ENCODE measurements around the gene ATOH8.

The ATOH8 gene

DNA sequence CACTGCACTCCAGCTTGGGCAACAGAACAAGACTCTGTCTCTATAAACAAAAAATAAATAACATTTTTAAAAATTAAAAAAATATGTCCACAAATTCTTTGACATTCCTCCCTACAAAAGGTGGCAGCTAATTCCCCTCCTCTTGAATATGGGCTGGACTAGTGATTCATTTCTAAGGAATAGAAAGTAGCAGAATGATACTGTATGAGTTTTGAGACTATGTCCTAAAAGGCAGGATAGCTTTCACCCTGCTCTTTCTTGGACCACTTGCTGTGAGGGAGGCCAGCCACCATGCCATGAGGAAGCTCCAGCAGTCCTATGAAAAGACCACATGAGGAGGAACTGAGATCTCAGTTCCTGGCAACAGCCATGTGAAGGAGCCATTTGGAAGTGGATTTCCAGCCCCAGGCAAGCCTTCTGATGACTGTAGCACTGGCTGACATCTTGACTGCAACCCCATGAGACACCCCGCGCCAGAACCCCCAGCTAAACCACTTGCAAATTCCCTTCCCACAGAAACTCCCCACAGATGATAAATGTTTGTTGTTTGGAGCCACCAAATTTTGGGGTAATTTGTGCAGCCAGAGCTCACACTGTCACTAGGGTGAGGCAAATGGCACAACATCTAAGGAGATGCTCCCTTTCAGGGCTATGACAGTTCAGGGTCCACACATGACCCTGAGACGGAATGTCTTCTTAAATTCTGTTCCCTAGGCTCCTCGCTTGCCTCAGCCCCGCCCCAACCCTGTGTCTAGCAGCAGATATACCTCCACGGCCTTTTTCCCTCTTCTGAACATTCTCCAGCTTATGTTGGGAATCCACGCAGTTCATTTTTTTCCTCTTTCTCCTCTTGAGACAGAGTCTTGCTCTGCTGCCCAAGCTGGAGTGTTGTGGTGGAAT lies 17.1 kb upstream of the ATOH8 start:
- DNase-seq, result no peak

DNA sequence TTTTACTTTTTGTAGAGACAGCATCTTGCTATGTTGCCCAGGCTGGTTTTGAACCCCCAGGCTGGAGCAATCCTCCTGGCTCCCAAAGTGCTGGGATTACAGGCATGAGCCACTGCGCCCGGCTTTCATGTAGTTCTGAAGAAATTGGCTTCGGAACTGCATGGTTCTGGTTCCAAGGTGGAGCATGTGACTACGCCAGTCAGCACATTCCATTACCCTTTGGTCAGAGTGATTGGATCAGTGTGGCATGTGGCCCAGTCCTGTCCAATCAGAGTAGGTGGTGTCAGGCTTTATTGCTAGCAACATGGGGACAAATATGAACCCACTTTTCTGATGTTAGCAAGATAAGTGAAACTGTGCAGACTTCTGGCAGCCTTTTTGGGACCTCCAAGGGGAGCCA lies 16.3 kb upstream of the ATOH8 start:
- DNase-seq, result no peak

DNA sequence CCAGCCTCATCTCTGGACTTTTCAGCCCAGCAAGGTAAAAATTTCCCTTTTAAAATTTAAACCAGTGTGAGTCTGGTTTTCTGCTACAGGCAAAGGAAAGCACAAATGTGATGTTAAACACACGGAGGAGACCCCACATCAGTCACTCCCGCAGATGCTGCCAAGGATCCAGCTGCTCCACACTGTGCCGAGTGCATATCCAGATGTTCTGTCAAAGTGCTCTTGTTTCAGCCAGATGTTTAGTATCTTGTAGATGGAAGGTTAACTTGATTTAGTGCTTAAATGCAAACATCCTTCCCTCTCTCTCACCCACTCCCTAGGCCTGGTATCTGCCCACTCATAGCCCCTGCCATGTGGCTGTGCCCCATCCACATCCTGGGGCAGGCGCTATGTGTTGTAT lies 15.8 kb upstream of the ATOH8 start:
- DNase-seq, result no peak

DNA sequence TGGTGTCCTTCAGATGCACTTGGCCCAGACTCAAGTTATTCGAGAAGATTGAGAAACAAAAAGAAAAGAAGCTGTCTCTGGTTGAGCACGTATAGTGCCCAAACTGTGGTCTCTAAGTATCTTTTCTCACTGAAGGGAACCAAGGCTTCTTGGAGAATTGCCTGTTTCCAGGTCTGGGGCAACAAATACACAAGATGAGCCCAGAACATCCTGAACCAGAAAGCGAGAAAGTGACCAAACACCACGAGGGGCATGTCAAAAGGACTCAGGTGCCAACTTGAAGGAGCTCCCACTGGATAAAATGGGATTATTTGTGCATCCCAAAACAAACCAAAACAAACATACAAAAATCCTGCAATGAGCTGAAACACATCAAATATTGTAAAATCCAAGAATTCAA lies 13.6 kb upstream of the ATOH8 start:
- no peak for DNase-seq

DNA sequence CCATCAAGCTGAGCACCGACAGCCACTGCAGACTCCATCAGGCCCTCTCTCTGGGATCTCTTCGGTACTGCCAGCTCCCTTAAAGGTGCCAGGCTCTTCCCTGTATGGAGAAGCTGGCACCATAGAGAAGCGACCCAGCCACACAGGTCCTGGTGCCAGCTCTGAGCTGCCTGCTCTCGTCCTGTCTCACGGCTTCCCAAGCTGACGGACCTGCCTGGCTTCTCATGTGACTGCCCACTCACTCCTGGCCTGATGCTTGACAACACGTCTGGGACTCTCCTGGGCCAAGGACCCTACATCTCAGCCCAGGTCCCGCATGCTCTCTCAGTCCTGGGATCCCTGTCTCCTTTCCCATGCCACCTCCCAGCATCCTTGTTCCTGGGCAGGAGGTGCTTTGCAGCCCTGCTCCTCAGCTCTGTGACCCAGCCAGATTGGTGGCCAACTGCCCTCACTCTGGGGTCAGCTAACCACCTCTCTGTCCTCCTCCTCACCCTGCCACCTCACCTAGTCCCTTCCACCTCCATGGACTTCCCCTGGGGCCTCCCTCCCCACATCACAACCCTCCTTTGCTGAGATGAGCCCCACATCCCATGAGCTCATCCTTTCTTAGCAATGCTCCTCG lies 12.5 kb upstream of the ATOH8 start:
- DNase-seq, result no peak

DNA sequence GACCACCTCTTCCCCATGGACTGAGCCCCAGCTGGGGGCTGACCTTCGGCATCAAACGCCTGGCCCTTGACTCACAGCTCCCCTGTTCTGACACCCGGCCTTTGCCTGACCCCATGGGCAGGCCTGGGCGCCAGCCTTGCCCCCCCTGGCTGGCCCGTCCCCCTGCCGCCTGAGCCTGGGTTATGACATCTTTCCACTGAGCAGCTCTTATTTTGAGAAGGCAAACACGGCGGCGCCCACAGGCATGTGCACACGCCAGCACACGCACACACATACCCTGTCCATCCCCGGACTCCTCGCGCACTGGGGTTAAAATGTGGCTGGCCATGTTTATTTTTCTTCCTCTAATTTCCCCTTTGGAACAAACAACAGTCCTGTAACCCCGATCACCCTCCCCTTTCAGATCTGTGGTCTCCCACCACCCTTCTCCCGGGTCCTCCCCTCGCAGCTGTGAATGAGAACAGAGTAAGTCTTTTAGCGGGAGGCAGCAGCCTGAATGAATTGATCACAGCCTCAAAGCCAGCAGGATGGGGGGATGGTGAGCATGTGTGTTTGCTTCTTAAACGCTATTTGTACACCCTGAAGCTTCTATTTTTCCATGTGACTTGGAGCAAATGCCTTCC lies 11.8 kb upstream of the ATOH8 start:
- no peak for DNase-seq

DNA sequence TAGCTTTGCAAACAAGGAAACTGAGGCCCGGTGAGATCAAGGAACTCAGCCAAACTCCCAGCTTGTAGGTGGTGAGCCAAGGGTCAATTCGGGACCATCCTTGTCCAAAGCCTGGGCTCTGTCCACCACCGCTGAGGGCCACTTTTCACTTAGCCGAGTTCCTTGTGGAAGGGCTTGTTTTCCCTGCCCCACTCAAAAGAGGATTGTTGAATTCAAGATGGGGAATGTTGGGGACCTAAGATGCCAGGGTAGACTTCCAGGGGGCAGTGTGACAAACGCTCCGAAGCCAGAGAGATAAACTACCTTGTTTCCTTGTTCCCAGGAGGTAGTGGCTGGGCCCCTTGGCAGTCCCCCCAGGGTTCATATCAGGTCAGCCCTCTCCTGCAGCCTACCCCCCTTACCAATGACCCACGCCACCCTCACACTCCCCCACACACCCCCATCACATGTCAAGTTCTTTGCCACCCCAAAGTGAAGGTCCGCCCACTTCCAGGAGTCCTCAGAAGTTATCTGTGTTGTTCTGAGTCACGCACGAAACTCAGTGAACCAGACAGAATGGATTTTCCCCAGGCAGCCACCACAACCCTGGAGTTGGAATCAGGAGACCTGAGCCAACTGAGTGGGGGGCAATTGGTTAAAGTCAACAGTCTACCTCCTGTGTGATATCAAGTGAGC lies 10.3 kb upstream of the ATOH8 start:
- no peak for DNase-seq

DNA sequence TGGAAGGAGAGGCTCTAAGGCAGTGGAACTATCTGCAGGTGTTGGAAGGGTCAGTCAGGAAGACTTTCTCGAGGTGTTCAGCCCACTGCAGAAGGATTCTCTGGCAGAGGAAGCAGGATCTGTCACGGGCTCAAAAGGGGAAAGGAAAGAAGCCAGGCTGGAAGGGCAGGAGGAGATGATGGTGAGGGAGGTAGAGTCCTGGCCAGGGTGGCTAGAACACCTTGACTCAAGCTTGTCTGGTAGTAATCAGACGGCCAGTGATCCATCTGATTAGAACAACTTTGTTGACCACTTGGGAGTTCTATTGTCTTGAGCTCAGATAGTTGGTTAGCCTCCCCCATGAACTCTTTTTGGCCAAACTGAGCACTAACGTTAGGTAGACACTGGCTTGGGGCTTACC lies 9.7 kb upstream of the ATOH8 start:
- DNase-seq, result no peak

DNA sequence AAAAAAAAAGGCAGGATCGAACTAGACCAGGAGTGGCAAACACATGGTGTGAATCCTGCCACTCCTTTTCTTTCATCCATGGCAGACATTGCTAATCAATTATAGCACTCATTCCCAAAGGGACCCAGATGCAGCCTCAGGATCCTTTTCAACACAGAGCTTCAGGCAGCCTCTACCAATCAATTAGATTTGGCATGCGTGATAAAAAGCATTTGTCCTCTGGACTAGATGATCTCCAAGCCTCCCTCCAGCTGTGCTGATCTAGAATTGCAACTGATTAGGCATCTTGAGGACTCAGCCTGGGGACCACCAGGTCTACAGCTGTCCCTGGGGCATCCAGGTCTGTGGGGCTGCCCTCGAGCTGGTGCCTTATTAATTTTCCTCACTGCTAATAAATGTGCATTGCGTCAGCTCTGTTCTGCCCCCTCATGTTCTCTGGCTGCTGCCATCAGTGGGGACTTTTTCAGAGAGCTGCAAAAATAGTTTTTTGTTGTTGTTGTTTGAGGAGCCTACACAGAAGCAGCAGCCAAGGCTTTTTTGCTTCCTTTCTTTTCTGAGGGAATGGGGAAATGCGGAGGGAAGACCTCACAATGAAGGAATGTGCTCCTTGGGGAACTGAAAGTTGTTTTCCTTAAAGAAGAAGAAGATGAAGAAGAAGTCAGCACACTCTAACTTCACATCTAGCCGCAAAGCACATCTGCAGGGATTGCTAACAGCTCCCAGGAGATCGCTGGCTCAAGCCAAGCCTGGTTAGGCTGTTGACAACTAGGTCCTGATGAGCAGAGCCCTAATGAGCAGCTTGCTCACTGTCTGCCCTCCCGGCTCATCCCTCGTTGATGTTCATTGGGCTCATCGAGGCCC lies 8.8 kb upstream of the ATOH8 start:
- no peak for DNase-seq

DNA sequence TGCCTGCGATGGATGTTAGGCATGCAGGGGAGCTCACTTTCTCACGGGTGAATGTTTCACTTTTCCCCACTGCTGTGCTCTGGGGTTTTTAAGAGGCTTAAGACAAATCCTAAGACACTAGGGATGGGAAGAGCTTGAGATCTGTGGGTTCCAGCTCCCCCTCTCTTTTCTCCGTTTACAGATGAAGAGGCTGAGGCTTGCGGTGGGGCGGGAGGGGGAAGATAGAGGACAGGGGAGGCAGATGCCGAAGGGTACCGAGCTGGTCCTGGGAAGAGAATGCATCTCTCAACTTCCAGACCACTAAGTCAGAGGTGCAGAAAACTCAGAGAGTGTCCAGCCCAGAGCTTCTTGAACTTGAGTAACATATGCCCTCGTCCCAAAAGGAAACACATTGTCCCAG lies 8.2 kb upstream of the ATOH8 start:
- no peak for DNase-seq

DNA sequence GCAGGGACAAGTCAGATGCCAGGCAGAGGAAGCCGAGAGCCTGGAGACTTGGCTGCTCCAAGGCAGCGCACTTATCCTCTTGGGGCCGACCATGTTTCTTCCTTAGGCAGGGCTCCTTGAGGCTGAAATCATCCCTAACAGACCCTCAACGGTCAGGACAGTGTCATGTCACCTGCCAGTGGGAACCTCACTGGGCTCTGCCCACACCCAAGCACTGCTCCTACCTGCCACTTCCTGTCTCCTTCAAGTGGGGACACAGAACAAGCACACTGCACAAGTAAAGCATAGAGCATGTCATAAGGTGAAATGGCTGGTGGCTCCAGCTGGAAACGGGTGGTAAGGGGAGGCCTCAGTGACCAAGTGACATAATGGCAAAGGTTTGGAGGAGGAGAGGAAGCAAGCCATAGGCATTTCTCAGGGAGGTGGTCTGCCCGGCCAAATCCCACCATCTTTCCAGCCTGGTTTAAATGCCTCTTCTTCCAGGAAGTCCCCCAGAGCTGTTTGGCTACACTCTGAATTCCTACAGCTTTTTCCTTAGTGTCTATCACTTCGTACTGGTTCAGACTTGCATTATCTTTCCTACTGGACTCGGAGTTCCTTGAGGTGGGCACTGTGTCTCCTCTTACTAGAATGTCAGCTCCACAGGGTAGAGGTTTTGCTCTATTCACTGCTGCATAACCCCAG lies 7.3 kb upstream of the ATOH8 start:
- no peak for DNase-seq

DNA sequence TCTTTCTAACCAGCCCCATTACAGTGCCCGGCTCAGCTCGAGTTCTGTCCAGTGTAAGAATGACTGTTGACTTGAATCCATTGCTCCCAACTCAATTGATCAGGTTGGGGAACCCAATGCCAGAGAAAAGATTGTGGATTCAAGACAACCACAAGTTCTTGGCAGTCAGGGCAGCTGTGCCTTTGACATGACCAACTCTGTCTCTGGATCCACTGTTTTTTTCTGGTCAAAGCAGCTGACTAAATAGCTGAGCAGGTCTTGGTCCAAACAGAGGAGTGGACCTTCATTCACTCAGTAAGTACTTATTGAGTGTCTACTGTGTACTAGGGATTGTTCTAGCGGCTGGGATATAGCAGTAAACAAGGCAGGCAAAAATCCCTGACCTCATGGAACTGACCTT lies 6.3 kb upstream of the ATOH8 start:
- DNase-seq, result no peak

DNA sequence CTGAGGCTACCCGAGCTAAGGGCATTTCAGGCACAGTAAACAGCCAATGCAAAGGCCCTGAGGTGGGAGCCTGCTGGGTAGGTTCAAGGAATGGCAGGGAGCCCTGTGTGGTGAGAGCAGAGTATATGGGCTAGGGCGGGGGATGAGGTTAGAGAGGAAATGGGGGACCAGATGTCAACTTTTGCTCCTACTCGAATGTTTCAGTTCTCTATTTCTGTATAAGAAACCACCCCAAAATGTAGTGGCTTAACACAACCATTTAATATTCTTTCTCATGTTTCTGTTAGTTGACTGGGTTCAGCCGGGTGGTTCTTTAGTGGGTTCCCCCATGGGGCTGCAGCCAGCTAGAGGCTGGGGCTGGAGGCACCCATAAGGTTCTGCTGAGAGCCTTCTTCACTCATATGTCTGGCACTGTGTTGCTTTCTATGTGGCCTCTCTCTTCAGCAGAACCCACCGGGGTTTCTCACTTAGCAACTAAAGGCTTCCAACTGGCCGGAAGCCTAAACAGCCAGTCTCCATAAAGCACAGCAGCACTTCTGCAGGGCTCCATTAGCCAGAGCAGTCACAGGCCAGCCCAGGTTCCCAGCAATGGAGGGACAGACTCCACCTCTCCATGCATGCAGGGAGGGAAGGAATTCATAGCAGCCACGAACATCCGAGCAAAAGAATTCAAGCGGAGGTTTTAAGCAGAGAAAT lies 5.6 kb upstream of the ATOH8 start:
- DNase-seq, result no peak

DNA sequence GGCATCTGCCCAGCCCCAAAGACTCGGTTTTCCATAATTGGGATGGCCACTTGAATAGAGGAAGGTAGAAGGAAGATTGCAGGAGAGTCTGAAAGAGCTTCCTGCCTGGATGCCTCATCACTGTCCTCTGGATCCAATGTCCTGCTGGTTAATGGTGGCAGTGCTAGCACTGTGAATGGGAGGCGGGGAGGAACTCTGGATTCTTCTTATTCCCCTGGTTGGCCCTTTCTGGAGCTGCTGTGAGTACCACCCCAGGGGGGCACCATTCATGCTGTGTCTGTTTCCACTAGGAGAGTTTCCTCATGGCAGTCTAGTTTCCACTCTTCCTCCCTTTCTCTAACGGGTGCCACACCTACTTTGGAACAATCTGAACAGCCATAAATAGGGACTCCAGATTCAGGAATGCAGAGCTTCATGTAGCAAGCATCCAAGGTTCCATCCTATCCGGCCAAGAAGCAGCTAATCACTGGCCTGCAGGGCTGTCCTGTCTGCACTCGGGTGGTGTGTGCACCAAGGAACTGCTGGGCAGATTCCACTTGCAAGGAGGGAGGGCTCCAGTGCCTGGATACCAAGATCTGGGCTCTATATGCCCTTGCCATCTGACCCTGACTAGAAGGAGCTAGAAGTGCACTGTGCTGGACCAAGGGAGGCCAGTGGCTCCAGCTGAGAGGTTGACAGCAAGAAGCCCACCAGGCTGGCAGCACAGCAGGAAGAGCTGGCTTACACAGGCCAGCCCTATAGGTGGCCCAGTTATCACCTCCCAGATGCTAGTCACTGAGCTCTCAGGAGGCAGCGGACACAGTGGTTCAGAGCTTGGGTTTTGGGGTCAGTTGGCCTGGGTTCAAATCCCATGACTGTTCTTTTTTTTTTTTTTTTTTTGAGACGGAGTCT lies 4.6 kb upstream of the ATOH8 start:
- DNase-seq, result no peak

DNA sequence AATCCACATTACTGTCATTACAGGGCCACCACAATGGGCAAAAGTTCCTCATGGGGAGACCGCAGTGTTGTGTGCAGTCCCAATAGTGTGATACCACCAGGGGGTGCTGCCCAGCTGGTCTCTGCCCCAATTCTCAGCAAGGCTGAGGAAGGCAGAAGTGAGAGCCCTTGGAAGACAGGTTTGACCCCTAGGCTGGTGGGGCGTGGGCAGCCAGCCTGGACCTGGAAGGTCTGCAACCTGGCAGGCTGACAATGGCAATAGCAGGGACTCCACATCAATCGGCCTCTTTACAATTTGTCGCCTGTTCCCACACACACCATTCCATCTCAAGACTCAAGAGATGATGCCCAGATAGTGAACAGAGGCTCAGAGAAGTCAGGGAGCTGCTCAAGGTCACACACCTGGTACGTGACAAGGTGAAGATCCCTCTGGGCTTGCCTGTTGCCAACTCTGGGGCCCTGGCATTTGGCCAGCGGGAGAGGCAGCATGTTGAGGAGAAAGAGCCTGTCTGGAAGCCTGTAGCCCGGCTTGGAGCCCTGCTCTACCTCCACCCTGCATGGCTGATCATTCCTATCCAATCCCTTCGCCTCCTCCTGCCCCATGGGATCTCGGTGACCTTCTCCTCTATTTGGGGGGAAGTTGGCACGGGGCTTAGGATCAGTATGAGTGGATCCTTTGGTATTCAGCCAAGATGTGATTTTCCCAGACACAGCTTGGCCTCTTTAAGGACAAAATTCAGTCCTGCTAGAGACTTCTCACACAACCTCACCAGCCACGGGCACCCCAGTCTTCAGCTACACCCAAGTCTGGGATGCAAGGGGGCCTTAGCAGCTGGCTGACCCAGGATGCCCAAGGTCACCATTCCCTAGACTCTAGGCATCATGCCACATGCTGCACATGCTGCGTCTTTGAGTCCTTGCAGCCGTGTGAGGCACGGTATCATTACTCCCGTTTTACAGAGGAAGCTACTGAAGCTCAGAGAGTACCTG lies 2.9 kb upstream of the ATOH8 start:
- DNase-seq, result peak; percentile 49

DNA sequence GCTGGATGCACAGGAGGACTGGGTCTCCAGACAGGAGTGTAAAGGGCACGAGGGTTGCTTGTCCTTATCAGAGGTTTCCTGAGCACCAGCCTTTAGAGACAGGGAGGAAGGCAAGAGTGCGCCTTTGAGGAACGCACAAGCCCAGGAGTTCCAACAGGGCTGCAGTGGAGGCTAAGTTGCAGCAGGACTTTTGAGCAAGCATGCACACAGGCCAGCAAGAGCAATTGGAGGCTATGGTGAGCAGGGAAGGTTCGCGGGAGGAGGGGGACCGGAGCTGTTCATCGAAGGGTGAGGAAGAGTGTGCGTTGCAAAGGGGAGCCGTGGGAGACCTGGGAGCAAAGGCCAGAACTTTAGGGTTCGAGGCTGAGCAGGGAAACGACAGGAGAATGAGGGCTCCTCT lies 2.2 kb upstream of the ATOH8 start:
- DNase-seq, result no peak

DNA sequence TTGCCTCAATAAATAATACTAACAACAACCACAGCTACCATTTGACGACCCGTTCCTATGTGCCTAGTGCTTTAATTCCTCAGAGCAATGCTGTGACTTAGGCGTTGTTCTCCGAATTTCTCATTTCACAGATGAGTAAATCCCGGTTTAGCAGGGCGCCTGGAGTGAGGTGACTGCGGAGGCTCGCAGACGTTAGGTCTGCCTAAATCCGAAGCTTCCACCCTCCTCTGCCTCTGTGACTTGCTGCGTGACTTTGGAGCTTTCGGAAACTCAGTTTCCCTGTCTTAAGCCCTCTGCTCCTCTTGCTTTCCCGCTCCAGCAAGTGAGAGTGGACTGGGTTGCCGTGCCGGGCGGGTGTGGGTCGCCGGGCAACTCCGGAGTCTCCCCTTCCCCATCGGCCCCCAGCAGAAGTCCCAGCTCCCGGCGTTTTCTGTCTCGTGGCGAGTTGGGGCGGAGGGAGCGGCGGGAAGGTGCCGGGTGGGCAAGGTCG lies 711 bp upstream of the ATOH8 start:
- no peak for DNase-seq

DNA sequence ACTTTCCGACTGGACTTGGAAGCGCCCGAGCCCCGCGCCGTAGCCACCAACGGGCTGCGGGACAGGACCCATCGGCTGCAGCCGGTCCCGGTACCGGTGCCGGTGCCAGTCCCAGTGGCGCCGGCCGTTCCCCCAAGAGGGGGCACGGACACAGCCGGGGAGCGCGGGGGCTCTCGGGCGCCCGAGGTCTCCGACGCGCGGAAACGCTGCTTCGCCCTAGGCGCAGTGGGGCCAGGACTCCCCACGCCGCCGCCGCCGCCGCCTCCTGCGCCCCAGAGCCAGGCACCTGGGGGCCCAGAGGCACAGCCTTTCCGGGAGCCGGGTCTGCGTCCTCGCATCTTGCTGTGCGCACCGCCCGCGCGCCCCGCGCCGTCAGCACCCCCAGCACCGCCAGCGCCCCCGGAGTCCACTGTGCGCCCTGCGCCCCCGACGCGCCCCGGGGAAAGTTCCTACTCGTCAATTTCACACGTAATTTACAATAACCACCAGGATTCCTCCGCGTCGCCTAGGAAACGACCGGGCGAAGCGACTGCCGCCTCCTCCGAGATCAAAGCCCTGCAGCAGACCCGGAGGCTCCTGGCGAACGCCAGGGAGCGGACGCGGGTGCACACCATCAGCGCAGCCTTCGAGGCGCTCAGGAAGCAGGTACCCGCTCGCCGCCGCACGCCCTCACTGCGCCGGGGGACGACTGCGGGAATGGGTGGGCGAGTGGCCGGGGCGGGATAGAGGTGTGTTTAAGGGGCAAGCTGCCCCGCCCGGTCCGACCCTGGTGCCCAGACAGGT lies 713 bp downstream of the ATOH8 start:
- peak; percentile 35 for DNase-seq

Measured in CD4-positive, alpha-beta T cell treated with Interleukin-21 for 1 hour (primary cell).